ENCODE measurements around the gene SNX27.

Gene SNX27

GRCh38 chr1:151706464-151707415 is 94.9 kb downstream of the SNX27 start:
- no peak for DNase-seq

- DNase-seq: no peak
Observed at GRCh38 chr1:151707541-151708065, 95.8 kb downstream of the SNX27 start.

GRCh38 chr1:151708891-151709290 is 97.0 kb downstream of the SNX27 start:
- DNase-seq: no peak

GRCh38 chr1:151710187-151710840 is 98.5 kb downstream of the SNX27 start:
- DNase-seq: peak; percentile 45

- DNase-seq: no peak
Observed at GRCh38 chr1:151711044-151711800, 99.4 kb downstream of the SNX27 start.

GRCh38 chr1:151711951-151712350 is 100.1 kb downstream of the SNX27 start:
- no peak for DNase-seq

GRCh38 chr1:151713044-151713443 is 101.2 kb downstream of the SNX27 start:
- DNase-seq: no peak

GRCh38 chr1:151713874-151714273 is 102.0 kb downstream of the SNX27 start:
- DNase-seq: no peak

GRCh38 chr1:151714820-151715725 is 103.2 kb downstream of the SNX27 start:
- no peak for DNase-seq

- DNase-seq: no peak
Observed at GRCh38 chr1:151715726-151716404, 104.0 kb downstream of the SNX27 start.

GRCh38 chr1:151716405-151716762 is 104.5 kb downstream of the SNX27 start:
- DNase-seq: no peak

GRCh38 chr1:151716771-151717631 is 105.2 kb downstream of the SNX27 start, which contains the start of gene CELF3:
Gene CELF3, minus strand, starts transcription at chr1:151716803. Its CDS starts 783 bp downstream, at chr1:151716020.
- DNase-seq: peak; percentile 30

- no peak for DNase-seq
Observed at GRCh38 chr1:151718011-151718431, 106.2 kb downstream of the SNX27 start.

GRCh38 chr1:151718666-151719065 is 106.8 kb downstream of the SNX27 start:
- DNase-seq: no peak

- DNase-seq: no peak
Observed at GRCh38 chr1:151720125-151720524, 108.3 kb downstream of the SNX27 start.

- no peak for DNase-seq
Observed at GRCh38 chr1:151720554-151720953, 108.7 kb downstream of the SNX27 start.

GRCh38 chr1:151720974-151721787 is 109.3 kb downstream of the SNX27 start, which contains the start of gene RIIAD1:
Gene RIIAD1, plus strand, starts transcription at chr1:151721522. Its CDS starts 15 bp downstream, at chr1:151721537.
- peak; percentile 36 for DNase-seq

- no peak for DNase-seq
Observed at GRCh38 chr1:151721788-151722510, 110.1 kb downstream of the SNX27 start.

Measured in activated CD4-positive, alpha-beta T cell treated with anti-CD3 and anti-CD28 coated beads, Interleukin-2, amount 50 U/mL, for 1 hour (primary cell).